GM10847 (cell line): Measurements from ENCODE around the gene ODF2.

ENCODE experiments used
- POLR2A ChIP-seq: IDR thresholded peaks from 2 replicates; pipeline ENCODE4 v1.6.1; 2011; ENCODE audit not compliant: insufficient read length; ENCODE audit errors: extremely low read depth

The ODF2 gene

GRCh38 chr9:128420651-128421481 lies 34.9 kb upstream of the ODF2 start, which contains the start of gene CERCAM:
Gene CERCAM, plus strand, starts transcription at chr9:128420857. Its CDS starts 21 bp downstream, at chr9:128420878.
- no peak for TF ChIP-seq POLR2A

DNA sequence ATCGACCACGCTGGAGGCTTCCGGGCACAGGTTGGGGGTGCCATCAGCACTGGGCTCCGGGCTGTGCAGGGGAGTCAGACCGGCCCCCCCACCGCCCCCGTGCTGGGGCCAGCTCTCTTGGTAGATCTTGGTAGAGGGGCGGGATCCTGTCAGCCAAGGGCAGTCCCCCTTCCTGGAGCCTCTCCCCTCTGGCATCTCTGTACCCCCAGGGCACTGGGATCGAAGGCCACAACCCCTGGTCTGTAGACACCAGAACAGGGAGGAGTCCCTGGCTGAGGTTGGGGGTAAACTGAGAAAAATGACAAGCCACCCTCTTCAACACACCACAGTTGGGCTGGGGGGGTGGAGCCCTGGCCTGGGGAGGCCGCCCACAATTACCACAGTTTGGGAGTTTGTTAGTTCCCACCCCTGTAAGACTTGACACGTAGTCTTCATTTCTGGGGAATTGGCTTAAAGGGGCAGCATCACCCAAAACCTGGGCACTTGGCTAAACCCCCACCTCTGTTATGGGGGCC lies 34.3 kb upstream of the ODF2 start:
- TF ChIP-seq POLR2A: no peak

- no peak for TF ChIP-seq POLR2A
Observed at GRCh38 chr9:128422783-128423150, 33.0 kb upstream of the ODF2 start.

GRCh38 chr9:128424268-128424780 lies 31.5 kb upstream of the ODF2 start:
- no peak for TF ChIP-seq POLR2A

- no peak for TF ChIP-seq POLR2A
Observed at GRCh38 chr9:128428644-128429512, 26.9 kb upstream of the ODF2 start.

- TF ChIP-seq POLR2A: no peak
Observed at GRCh38 chr9:128429513-128430086, 26.2 kb upstream of the ODF2 start.

DNA sequence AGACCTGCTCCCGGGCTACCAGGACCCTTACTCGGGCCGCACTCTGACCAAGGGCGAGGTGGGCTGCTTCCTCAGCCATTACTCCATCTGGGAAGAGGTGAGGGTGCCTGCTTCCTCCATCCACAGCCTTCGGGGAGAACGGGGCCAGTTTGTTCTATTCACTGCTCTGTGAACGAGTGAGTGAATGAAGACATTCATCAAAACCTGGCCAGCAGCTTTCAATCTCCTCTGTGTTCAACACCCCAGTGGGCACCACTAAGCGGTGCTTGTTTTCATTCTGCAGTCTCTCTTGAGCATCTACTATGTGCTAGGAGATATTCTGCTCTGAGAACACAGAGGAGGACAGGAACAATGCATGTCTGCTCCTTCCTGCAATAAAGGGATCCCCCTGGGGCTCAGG lies 24.6 kb upstream of the ODF2 start:
- TF ChIP-seq POLR2A: no peak

- no peak for TF ChIP-seq POLR2A
Observed at GRCh38 chr9:128434340-128434739, 21.5 kb upstream of the ODF2 start.

DNA sequence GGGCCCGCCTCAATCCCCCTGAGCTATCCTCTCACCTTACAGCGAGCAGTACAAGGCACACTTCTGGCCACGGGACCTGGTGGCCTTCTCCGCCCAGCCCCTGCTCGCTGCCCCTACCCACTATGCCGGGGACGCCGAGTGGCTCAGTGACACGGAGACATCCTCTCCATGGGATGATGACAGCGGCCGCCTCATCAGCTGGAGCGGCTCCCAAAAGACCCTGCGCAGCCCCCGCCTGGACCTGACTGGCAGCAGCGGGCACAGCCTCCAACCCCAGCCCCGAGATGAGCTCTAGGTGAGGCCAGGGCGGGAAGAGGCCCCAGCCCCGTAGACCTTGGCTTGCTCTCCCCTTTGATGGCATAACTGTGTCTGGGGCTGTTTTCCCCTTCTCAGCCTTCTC lies 20.2 kb upstream of the ODF2 start:
- TF ChIP-seq POLR2A: no peak

DNA sequence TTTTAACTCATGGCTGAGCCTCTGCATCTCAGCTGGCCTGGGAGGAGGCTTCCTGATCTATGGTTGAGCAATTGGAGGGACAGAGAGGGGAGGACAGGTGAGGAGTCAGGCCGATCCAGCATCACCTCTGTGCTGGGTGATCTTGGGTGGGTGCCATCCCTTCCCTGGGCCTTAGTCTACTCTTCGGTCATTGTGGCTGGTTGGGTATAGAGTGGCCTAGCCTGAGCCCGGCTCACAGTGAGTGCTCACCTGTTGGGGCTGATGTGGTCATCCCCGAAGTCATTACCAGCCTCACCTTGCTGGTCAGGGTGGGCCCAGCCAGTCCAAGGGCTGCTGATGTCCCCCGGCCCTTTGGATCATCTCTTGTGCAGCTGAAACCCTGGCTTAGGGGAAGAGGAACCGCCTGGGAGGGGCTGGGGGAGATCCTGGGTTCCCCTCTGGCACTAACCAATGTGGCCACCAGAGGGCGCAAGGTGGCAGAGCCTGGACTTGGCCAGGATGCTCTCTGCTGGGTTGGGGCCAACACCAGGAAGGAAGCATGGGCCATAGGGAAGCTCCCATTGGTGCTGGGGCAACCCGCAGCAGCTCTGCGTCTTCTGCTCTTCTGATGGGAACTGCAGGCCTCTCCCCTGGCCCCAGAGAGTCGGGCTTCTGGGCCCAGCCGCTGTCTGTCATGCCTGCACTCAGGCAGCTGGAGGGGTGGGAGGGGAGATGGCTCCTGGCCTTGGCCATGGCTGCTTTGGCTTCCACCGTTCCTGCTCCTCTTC lies 17.3 kb upstream of the ODF2 start:
- TF ChIP-seq POLR2A: no peak

GRCh38 chr9:128439273-128439672 lies 16.5 kb upstream of the ODF2 start:
- no peak for TF ChIP-seq POLR2A

- TF ChIP-seq POLR2A: no peak
Observed at GRCh38 chr9:128442150-128442549, 13.7 kb upstream of the ODF2 start.

DNA sequence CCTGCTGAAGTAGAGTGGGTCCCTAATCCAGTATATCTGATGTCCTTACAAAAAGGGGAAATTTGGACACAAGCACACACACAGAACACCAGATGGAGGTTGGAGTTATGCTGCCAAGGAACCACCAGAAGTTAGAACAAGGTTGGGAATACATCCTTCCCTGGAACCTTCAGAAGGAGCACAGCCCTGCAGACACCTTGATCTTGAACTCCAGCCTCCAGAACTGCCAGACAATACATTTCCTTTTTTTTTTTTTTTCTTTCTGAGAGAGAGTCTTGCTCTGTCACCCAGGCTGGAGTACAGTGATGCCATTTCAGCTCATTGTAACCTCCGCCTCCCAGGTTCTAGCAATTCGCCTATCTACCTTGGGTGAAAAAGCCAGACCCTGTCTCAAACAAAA lies 7.1 kb upstream of the ODF2 start:
- TF ChIP-seq POLR2A: no peak

- no peak for TF ChIP-seq POLR2A
Observed at GRCh38 chr9:128454991-128455390, 815 bp upstream of the ODF2 start.
